HepG2 (cell line): Measurements from ENCODE around the gene SLC22A15. TPM values are rescaled to one million over a fixed set of nuclear protein-coding genes. Genes with fewer than 3 reads are reported as not detected.

Experiments used
- ATAC-seq: fragments of 200-7000 bp; cut with Tn5 transposase; 3 replicates; pipeline ENCODE4 v1.9.1; 2020; ENCODE audit warnings: mild to moderate bottlenecking, moderate library complexity
- BruUV-seq: library from RNA; stranded (reverse); fragments of 400-500 nt; replicated peaks from 2 replicates; lab custom pipeline; 2021; lab: Mats Ljungman, UMichigan
- CTCF ChIA-PET: fragments of 300-600 bp; formaldehyde crosslinking; extraction: SDS; loops from one replicate; lab custom pipeline; 2021; ENCODE audit warnings: low total read pairs, inconsistent platforms, low intra/inter-chr PET ratio; lab: Yijun Ruan, JAX
- POLR2A ChIA-PET: fragments of 350-600 bp; sonication (Branson Sonifier 250); formaldehyde crosslinking; loops from one replicate; lab custom pipeline; 2020; ENCODE audit warnings: antibody characterized with exemption, inconsistent platforms; lab: Yijun Ruan, JAX
- DNase-seq: peaks from one replicate; pipeline ENCODE4 v3.0.0-alpha.2; 2015; ENCODE audit warnings: low spot score
- FAIRE-seq: peaks from 3 replicates; lab custom pipeline; 2011; peaks lifted over from hg19 to GRCh38; lab: Jason Lieb, UNC
- H2AFZ ChIP-seq: one replicate; pipeline ENCODE4 v1.6.1; 2011; ENCODE audit warnings: low read length, inconsistent platforms
- H3K27ac ChIP-seq: fragments of 300-600 bp; 3 replicates; pipeline ENCODE4 v1.8.0; 2011; ENCODE audit warnings: mixed run types, mild to moderate bottlenecking, mixed read lengths, low read length, inconsistent platforms; ENCODE audit not compliant: insufficient read depth; ENCODE audit errors: extremely low read length
- H3K27me3 ChIP-seq, 2 experiments: fragments of 200-600 bp in 1 of 2; 2 replicates in 1 of 2; 3 replicates in 1 of 2; pipeline versions ENCODE4 v1.6.0 to v1.8.0; 2011; ENCODE audit warnings: low read length in 2 of 2, mild to moderate bottlenecking in 2 of 2, moderate library complexity in 2 of 2, inconsistent platforms in 1 of 2; ENCODE audit not compliant: insufficient read depth in 2 of 2, control insufficient read depth in 1 of 2
- H3K36me3 ChIP-seq, 2 experiments: fragments of 200-600 bp in 1 of 2; replicated peaks in 1 of 2; 2 replicates in 1 of 2; 3 replicates in 1 of 2; pipeline versions ENCODE4 v1.5.1 to v1.8.0; 2011; ENCODE audit warnings: low read length in 2 of 2, inconsistent platforms in 1 of 2; ENCODE audit not compliant: insufficient read depth in 2 of 2, control insufficient read depth in 1 of 2
- H3K4me1 ChIP-seq: 2 replicates; pipeline ENCODE4 v1.5.1; 2012; ENCODE audit warnings: low read length, inconsistent platforms; ENCODE audit not compliant: insufficient read depth
- H3K4me2 ChIP-seq: 2 replicates; pipeline ENCODE4 v1.6.0; 2011; ENCODE audit warnings: low read depth, low read length, inconsistent platforms
- H3K4me3 ChIP-seq, 3 experiments: fragments of 200-600 bp in 1 of 3; sonication (generic), shearing (Covaris generic) in 1 of 3; replicated peaks in 1 of 3; 2 replicates each; pipeline ENCODE4 v1.5.1; 2011 to 2016; ENCODE audit warnings: low read length in 3 of 3, inconsistent platforms in 2 of 3, low read depth in 2 of 3, mild to moderate bottlenecking in 2 of 3, control low read depth in 1 of 3, mixed read lengths in 1 of 3; ENCODE audit not compliant: insufficient read depth in 1 of 3
- H3K79me2 ChIP-seq: one replicate; pipeline ENCODE4 v1.6.1; 2011; ENCODE audit warnings: low read length, inconsistent platforms; ENCODE audit not compliant: insufficient read depth
- H3K9ac ChIP-seq: 2 replicates; pipeline ENCODE4 v1.6.0; 2011; ENCODE audit warnings: mild to moderate bottlenecking, low read depth, low read length, inconsistent platforms; ENCODE audit not compliant: insufficient read depth
- H3K9me3 ChIP-seq: 2 replicates; pipeline ENCODE4 v1.5.1; 2012; ENCODE audit warnings: mild to moderate bottlenecking, low read length
- H4K20me1 ChIP-seq: 2 replicates; pipeline ENCODE4 v1.6.0; 2011; ENCODE audit warnings: inconsistent platforms, mild to moderate bottlenecking, low read length, moderate library complexity; ENCODE audit not compliant: insufficient read depth
- CAMTA2 ChIP-seq: sonication (generic); formaldehyde crosslinking; IDR thresholded peaks from 2 replicates; pipeline ENCODE4 v1.4.0; 2020; ENCODE audit warnings: mild to moderate bottlenecking, missing genetic modification reagents, borderline replicate concordance
- CBFB ChIP-seq: sonication (generic); formaldehyde crosslinking; IDR thresholded peaks from 2 replicates; pipeline ENCODE4 v1.4.0; 2020; ENCODE audit warnings: missing genetic modification reagents
- CENPT ChIP-seq: sonication (generic); formaldehyde crosslinking; IDR thresholded peaks from 2 replicates; pipeline ENCODE4 v1.8.0; 2022; ENCODE audit warnings: low read depth, mild to moderate bottlenecking, moderate library complexity, missing genetic modification reagents
- HMGXB3 ChIP-seq: sonication (generic); formaldehyde crosslinking; IDR thresholded peaks from 2 replicates; pipeline ENCODE4 v1.4.0; 2020; ENCODE audit warnings: missing genetic modification reagents, borderline replicate concordance
- IRX3 ChIP-seq: sonication (generic); formaldehyde crosslinking; IDR thresholded peaks from 2 replicates; pipeline ENCODE4 v1.8.1; 2023; ENCODE audit warnings: mild to moderate bottlenecking, low read depth, missing genetic modification reagents, borderline replicate concordance
- JDP2 ChIP-seq: sonication (generic); formaldehyde crosslinking; IDR thresholded peaks from 2 replicates; pipeline ENCODE4 v1.8.1; 2022; ENCODE audit warnings: missing genetic modification reagents, borderline replicate concordance
- KDM6A ChIP-seq: IDR thresholded peaks from 2 replicates; pipeline ENCODE4 v1.6.1; 2016; ENCODE audit warnings: low read depth
- LCORL ChIP-seq, 2 experiments: fragments of 450-650 bp in 1 of 2; sonication (generic) in 1 of 2; formaldehyde crosslinking in 1 of 2; IDR thresholded peaks; 2 replicates each; pipeline versions ENCODE4 v1.5.0 to v1.6.1; 2017 to 2020; ENCODE audit warnings: antibody characterized with exemption in 1 of 2, missing genetic modification reagents in 1 of 2
- MIER2 ChIP-seq: IDR thresholded peaks from 2 replicates; pipeline ENCODE4 v1.6.1; 2016; ENCODE audit warnings: missing biosample characterization, missing genetic modification reagents
- MIER3 ChIP-seq: IDR thresholded peaks from 2 replicates; pipeline ENCODE4 v1.6.1; 2016; ENCODE audit warnings: missing compliant biosample characterization, borderline replicate concordance
- PITX1 ChIP-seq: sonication (generic); formaldehyde crosslinking; IDR thresholded peaks from 2 replicates; pipeline ENCODE4 v1.5.1; 2020; ENCODE audit warnings: mild to moderate bottlenecking, missing genetic modification reagents
- POGK ChIP-seq: sonication (generic); formaldehyde crosslinking; conservative IDR thresholded peaks from 2 replicates; pipeline ENCODE4 v1.8.0; 2022; ENCODE audit warnings: mild to moderate bottlenecking, moderate library complexity, missing genetic modification reagents
- REPIN1 ChIP-seq: sonication (generic); formaldehyde crosslinking; IDR thresholded peaks from 2 replicates; pipeline ENCODE4 v1.8.0; 2022; ENCODE audit warnings: missing genetic modification reagents, low read depth, mild to moderate bottlenecking, borderline replicate concordance
- ZNF510 ChIP-seq: sonication (generic); formaldehyde crosslinking; IDR thresholded peaks from 2 replicates; pipeline ENCODE4 v1.4.0; 2020; ENCODE audit warnings: low read depth, mild to moderate bottlenecking, missing genetic modification reagents
- ZNF598 ChIP-seq: sonication (generic); formaldehyde crosslinking; IDR thresholded peaks from 2 replicates; pipeline ENCODE4 v1.5.1; 2020; ENCODE audit warnings: mild to moderate bottlenecking, missing genetic modification reagents, borderline replicate concordance
- ZNF776 ChIP-seq: sonication (generic); formaldehyde crosslinking; IDR thresholded peaks from 2 replicates; pipeline ENCODE4 v1.4.0; 2020; ENCODE audit warnings: mild to moderate bottlenecking, missing genetic modification reagents
- ZNF784 ChIP-seq: sonication (generic); formaldehyde crosslinking; IDR thresholded peaks from 2 replicates; pipeline ENCODE4 v1.5.1; 2020; ENCODE audit warnings: missing genetic modification reagents, mild to moderate bottlenecking, borderline replicate concordance
- ZSCAN9 ChIP-seq: IDR thresholded peaks from 2 replicates; pipeline ENCODE4 v1.6.1; 2016; ENCODE audit warnings: borderline replicate concordance
- WGBS: methylation state at CpG from one replicate; pipeline ENCODE4 v1.1.6; 2017; ENCODE audit warnings: low lambda C conversion rate; 5-methylcytosine and 5-hydroxymethylcytosine counted together
- in situ Hi-C: cut with HindIII; loops from 2 replicates; pipeline ENCODE4 v1.10.0; 2017; ENCODE audit warnings: low pct_unique_long_range_greater_than_20kb; ENCODE audit not compliant: extremely low pct_ligation_motif_present
- intact Hi-C: fragments of 100-400 bp; cut with micrococcal nuclease; formaldehyde crosslinking; loops from one replicate; pipeline ENCODE4 v1.10.0; 2022; ENCODE audit not compliant: unreplicated experiment
- polyA plus RNA-seq, 8 experiments: library from polyadenylated mRNA; depleted of rRNA in 3 of 8; stranded (reverse) in 7 of 8; unstranded in 1 of 8; fragments of >200 nt; fragmentation: Illumina TruSeq in 4 of 8; extraction: Trizol in 4 of 8; gene quantifications; 2 replicates each; pipeline versions ENCODE4 v1.2.1 to v1.2.3, GENCODE V29; 2011 to 2016; ENCODE audit warnings: low read depth in 4 of 8, missing spikeins in 1 of 8, mixed read lengths in 1 of 8; ENCODE audit not compliant: insufficient read depth in 1 of 8
- total RNA-seq, 5 experiments: library from RNA; depleted of rRNA; stranded (reverse); fragments of >200 nt; fragmentation: Illumina TruSeq; extraction: Trizol; gene quantifications; 2 replicates each; pipeline ENCODE4 v1.2.3, GENCODE V29; 2016; ENCODE audit warnings: low read depth in 1 of 5

The SLC22A15 gene
- total and polyA plus RNA-seq, 2 of the 13 experiments (the other 11 are each of a cell fraction or from before 2014, with no cell fraction given), result 0.24 to 1.7 TPM

- intact Hi-C loops (loop anchor here (10.0 kb wide), 1 partner anchor 56 kb away; no protein-coding TSS in a partner anchor), in situ Hi-C loops (no loop called here)
- H3K4me3 ChIP-seq, result no peak overlapping the region
- H2AFZ ChIP-seq, result no peak overlapping the region
- CTCF ChIA-PET, result no interaction called here
- no TSS peak for BruUV-seq
- no peaks in the 10 kb centered on the region for H4K20me1 ChIP-seq
- FAIRE-seq, result no peak
- H3K9ac ChIP-seq, result no peak overlapping the region
- H3K4me1 ChIP-seq, result no peaks in the 10 kb centered on the region
- H3K27me3 ChIP-seq, result no peaks in the 10 kb centered on the region
- H3K79me2 ChIP-seq, result no peaks in the 10 kb centered on the region
- WGBS, result 8% methylated on average over 1 of the region's 2 CpGs
- no peak overlapping the region for H3K4me2 ChIP-seq
- no peak for ATAC-seq
- POLR2A ChIA-PET, result no interaction called here
- H3K27ac ChIP-seq, result no peak overlapping the region
- H3K9me3 ChIP-seq, result no peaks in the 10 kb centered on the region
- no peaks in the 10 kb centered on the region; a peak in 1 of 5 replicates for H3K36me3 ChIP-seq
- DNase-seq, result no peak
- TF ChIP-seq PITX1 (CRISPR knock-in tag), result no peak
- TF ChIP-seq MIER3, result no peak
- no peak for TF ChIP-seq IRX3
- TF ChIP-seq JDP2 (CRISPR knock-in tag), result no peak
- no peak for TF ChIP-seq REPIN1 (CRISPR knock-in tag)
- TF ChIP-seq CBFB (CRISPR knock-in tag), result no peak
- TF ChIP-seq ZNF598 (CRISPR knock-in tag), result no peak
- TF ChIP-seq POGK (CRISPR knock-in tag), result no peak
- TF ChIP-seq CENPT, result no peak
- TF ChIP-seq ZNF510 (CRISPR knock-in tag), result no peak
- TF ChIP-seq ZNF784 (CRISPR knock-in tag), result no peak
- no peak for TF ChIP-seq CAMTA2
- TF ChIP-seq LCORL (IDR thresholded peaks at IDR 0.05), result no peak
- TF ChIP-seq LCORL (CRISPR knock-in tag; IDR thresholded peaks at IDR 0.05), result no peak
- TF ChIP-seq MIER2 (CRISPR knock-in tag), result no peak
- no peak for TF ChIP-seq ZNF776
- no peak for TF ChIP-seq HMGXB3 (CRISPR knock-in tag)
- TF ChIP-seq KDM6A (CRISPR knock-in tag), result no peak
- no peak for TF ChIP-seq ZSCAN9
These were observed 62.4 kb downstream of the SLC22A15 start for GRCh38 chr1:116038679-116039078.
